ENCODE results near the gene FCRLB.

Gene FCRLB

GRCh38 chr1:161773791-161774190 lies 52.4 kb downstream of the FCRLB start:
- no peak for TF ChIP-seq CTCF (IDR thresholded peaks at IDR 0.05; ENCODE audit: low read depth, low read length, missing control alignments)
- no peak for DNase-seq (ENCODE audit: extremely low read depth, low read depth)
- no peak overlapping the region for H3K4me3 ChIP-seq (replicated peaks; ENCODE audit: low read depth, low read length)

- no peak for DNase-seq (ENCODE audit: extremely low read depth, low read depth)
- no peak overlapping the region for H3K4me3 ChIP-seq (replicated peaks; ENCODE audit: low read depth, low read length)
- no peak for TF ChIP-seq CTCF (IDR thresholded peaks at IDR 0.05; ENCODE audit: low read depth, low read length, missing control alignments)
Observed at GRCh38 chr1:161777261-161777660, 55.9 kb downstream of the FCRLB start.

Data from HFF-Myc (cell line).